ENCODE measurements around the gene CCER1.

GRCh38 chr12:90938451-90938850 is 16.5 kb downstream of the CCER1 start:
- TF ChIP-seq CTCF (IDR thresholded peaks at IDR 0.05; ENCODE audit: low read depth, low read length, poor library complexity, severe bottlenecking) = no peak
- TF ChIP-seq EZH2phosphoT487 (IDR thresholded peaks at IDR 0.05; ENCODE audit: borderline replicate concordance, low read length) = no peak
